ENCODE data around the gene FOXJ3. TPM values are rescaled to one million over a fixed set of nuclear protein-coding genes. Genes with fewer than 3 reads are reported as not detected.

Gene FOXJ3
- total and polyA plus RNA-seq, 2 of the 8 experiments (the other 6 are each of a cell fraction or from before 2014, with no cell fraction given) = 48.6 to 51.9 TPM

DNA sequence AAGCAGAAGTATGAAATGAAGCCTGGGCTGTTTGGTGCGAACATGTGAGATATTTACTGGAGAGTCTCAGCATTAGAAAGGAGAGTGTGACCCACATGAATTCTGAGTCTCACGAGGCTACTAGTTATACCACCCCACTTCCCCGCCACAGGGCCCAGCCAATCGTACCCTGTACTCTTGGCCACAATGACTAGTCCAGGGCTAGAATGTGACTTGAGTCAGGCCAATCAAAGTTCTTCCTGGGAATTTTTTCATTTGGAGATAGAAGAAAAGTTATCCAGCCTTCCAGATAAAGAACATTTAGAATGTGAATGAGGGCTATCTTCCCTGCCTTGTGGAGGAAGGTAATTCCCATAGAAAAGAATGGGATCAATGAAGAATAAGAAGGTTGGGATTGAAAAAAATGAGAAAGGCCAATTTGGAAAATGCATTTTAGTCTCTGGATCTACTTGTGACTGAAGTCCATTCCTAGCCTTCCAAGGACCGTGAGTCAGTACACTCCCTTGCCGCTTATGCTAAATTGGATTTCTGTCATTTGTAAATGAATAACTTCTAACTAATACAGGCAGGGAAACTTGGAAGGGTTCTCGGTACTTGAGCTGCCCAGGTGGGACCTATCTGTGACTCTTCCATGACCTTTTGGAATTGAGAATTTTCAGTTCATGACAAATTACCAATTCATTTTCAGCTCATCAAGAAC, 33.2 kb upstream of the FOXJ3 start:
- Histone ChIP-seq H2AFZ (ENCODE audit: low read length) (no peak overlapping the region), H3K27ac (ENCODE audit: low read depth, low read length) (no peak overlapping the region)

More for the DNA sequence above, 33.2 kb upstream of the FOXJ3 start:
- TF ChIP-seq EGR1 (IDR thresholded peaks at IDR 0.05; ENCODE audit: borderline replicate concordance, low read depth, low read length) (no peak), ZNF274 (IDR thresholded peaks at IDR 0.05; ENCODE audit: borderline replicate concordance, extremely low read depth, low read length) (no peak)
- TF ChIP-seq, protein P1, sequence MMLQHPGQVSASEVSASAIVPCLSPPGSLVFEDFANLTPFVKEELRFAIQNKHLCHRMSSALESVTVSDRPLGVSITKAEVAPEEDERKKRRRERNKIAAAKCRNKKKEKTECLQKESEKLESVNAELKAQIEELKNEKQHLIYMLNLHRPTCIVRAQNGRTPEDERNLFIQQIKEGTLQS (IDR thresholded peaks at IDR 0.05; ENCODE audit: insufficient read depth, low read depth, low read length) = no peak
- FAIRE-seq (no peak), DNase-seq (ENCODE audit: low read depth in 1 of 2, low spot score in 2 of 2) (no peak)
- H3K23ac ChIP-seq (ENCODE audit: insufficient read length) = no peak overlapping the region
- H3K56ac ChIP-seq (replicated peaks; ENCODE audit: insufficient read length, low read depth, low read length) = no peak overlapping the region
- no peak overlapping the region for H3K4me2 ChIP-seq (ENCODE audit: insufficient read depth in 1 of 2, low read depth in 2 of 2, low read length in 2 of 2)
- WGBS, 2 experiments (ENCODE audit: extremely low coverage in 1 of 2, insufficient coverage in 1 of 2, insufficient read length in 1 of 2, insufficient replicate concordance in 2 of 2, low coverage in 1 of 2, low lambda C conversion rate in 2 of 2, missing lambda C conversion rate in 1 of 2) = 85% methylated on average over 7 of the region's 7 CpGs; no CpG with 5 or more reads in 1 of the 2 experiments
- H3K27me3 ChIP-seq (replicated peaks in 1 of 4; ENCODE audit: control insufficient read depth in 3 of 4, extremely low read depth in 1 of 4, insufficient read depth in 3 of 4, low read length in 3 of 4) = 0 out of 7 replicates have a peak, but pooled peaks cover 0 to 3% (median 0%) of the 10 kb centered on the region in 4 experiments
- no peak overlapping the region for H3K14ac ChIP-seq (ENCODE audit: insufficient read length)
- H3K4me3 ChIP-seq (ENCODE audit: extremely low read depth in 1 of 4, insufficient read depth in 2 of 4, low read depth in 3 of 4, low read length in 4 of 4) = no peak overlapping the region
- H4K8ac ChIP-seq (ENCODE audit: extremely low read depth, insufficient read depth, low read length) = no peak overlapping the region
- H4K91ac ChIP-seq (replicated peaks; ENCODE audit: insufficient read length, low read length) = no peak overlapping the region
- no peak overlapping the region for H3K9ac ChIP-seq (replicated peaks in 1 of 4; ENCODE audit: extremely low read depth in 1 of 4, low read depth in 3 of 4, low read length in 3 of 4)
- no peak overlapping the region for H3K18ac ChIP-seq (ENCODE audit: extremely low read depth, low read length)
- no peaks in the 10 kb centered on the region for H4K20me1 ChIP-seq (replicated peaks in 1 of 2; ENCODE audit: control insufficient read depth in 1 of 2, insufficient read depth in 2 of 2, low read length in 2 of 2)
- POLR2A ChIA-PET (ENCODE audit: partially characterized antibody) = no interaction called here
- H2BK120ac ChIP-seq (replicated peaks; ENCODE audit: low read depth, low read length) = no peak overlapping the region
- no peak overlapping the region for H2BK20ac ChIP-seq (ENCODE audit: low read length)
- no peak overlapping the region for H2BK5ac ChIP-seq (ENCODE audit: low read depth, low read length)
- H4K5ac ChIP-seq (ENCODE audit: insufficient read length, low read depth, low read length) = no peak overlapping the region
- no peak overlapping the region for H2AK5ac ChIP-seq (ENCODE audit: low read depth, low read length)
- H3K4ac ChIP-seq (replicated peaks; ENCODE audit: insufficient read length, low read depth, low read length) = no peak overlapping the region
- H3K9me3 ChIP-seq (ENCODE audit: insufficient read depth in 2 of 2, low read depth in 1 of 2, low read length in 1 of 2) = no peaks in the 10 kb centered on the region
- no peak overlapping the region for H2BK15ac ChIP-seq (ENCODE audit: low read length)
- H3K4me1 ChIP-seq (replicated peaks in 1 of 4; ENCODE audit: control insufficient read depth in 3 of 4, insufficient read depth in 4 of 4, low read length in 3 of 4) = 0 out of 7 replicates have a peak, but pooled peaks cover 0 to 2% (median 0%) of the 10 kb centered on the region in 4 experiments
- H3K79me1 ChIP-seq (ENCODE audit: low read depth, low read length) = no peaks in the 10 kb centered on the region
- no peaks in the 10 kb centered on the region for H3K23me2 ChIP-seq (ENCODE audit: low read depth, low read length)
- H3K36me3 ChIP-seq (ENCODE audit: control insufficient read depth in 2 of 4, insufficient read depth in 4 of 4, low read length in 3 of 4) = no peaks in the 10 kb centered on the region
- H3K79me2 ChIP-seq (ENCODE audit: control insufficient read depth in 1 of 2, insufficient read depth in 2 of 2, low read length in 2 of 2) = no peaks in the 10 kb centered on the region
- no peak overlapping the region for H2BK12ac ChIP-seq (ENCODE audit: low read depth, low read length)
- CTCF ChIA-PET (ENCODE audit: partially characterized antibody) = no interaction called here

All from H1 (cell line).